GM18951 (cell line): Measurements from ENCODE around the gene DLG4.

Source experiments
- POLR2A ChIP-seq: IDR thresholded peaks from 4 replicates; pipeline ENCODE4 v1.6.1; 2011; ENCODE audit warnings: mild to moderate bottlenecking; ENCODE audit not compliant: insufficient read length, insufficient read depth; ENCODE audit errors: extremely low read depth
- in situ Hi-C: fragments of 300-500 bp; cut with MboI; formaldehyde crosslinking; loops from one replicate; pipeline ENCODE4 v1.12.0; 2022; ENCODE audit warnings: low sequenced_read_pairs, mixed read lengths, inconsistent platforms; ENCODE audit not compliant: unreplicated experiment

DLG4 gene

GRCh38 chr17:7139400-7139799, 80.2 kb downstream of the DLG4 start:
- no peak for TF ChIP-seq POLR2A
- in situ Hi-C loops: loop anchor here (5.0 kb wide), 1 partner anchor 92 kb away; no protein-coding TSS in a partner anchor

- in situ Hi-C loops: loop anchor here (5.0 kb wide), 1 partner anchor 92 kb away; no protein-coding TSS in a partner anchor
- TF ChIP-seq POLR2A: no peak
Measured at GRCh38 chr17:7138800-7139381, 80.7 kb downstream of the DLG4 start.

GRCh38 chr17:7137171-7137943, 82.3 kb downstream of the DLG4 start:
- TF ChIP-seq POLR2A: no peak
- in situ Hi-C loops: loop anchor here (5.0 kb wide), 1 partner anchor 90 kb away; no protein-coding TSS in a partner anchor
